Measurements from ENCODE around the gene KIF21A.

The KIF21A gene

DNA sequence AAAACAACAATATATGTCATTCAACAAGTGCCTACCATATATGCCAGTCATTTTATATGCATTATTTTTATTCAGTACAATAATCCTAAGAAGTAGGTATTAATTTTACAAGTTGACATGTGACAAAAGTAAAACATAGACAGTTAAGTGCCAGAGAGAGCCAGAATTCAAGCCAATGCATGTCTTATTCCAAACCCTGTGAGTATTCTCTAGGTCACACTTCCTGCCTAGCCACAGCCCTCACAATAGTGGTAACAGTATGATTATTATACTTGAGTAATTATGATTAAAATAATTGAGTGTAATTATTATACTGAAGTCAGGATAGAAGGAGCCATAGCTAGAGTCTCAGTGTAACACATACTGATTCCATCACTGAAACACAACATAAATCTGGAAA lies 52.2 kb downstream of the KIF21A start:
- Histone ChIP-seq H3K4me1 (ENCODE audit: low read length) (no peaks in the 10 kb centered on the region), H3K27me3 (ENCODE audit: low read depth, low read length) (no peaks in the 10 kb centered on the region), H3K36me3 (replicated peaks; ENCODE audit: low read depth, low read length) (no peaks in the 10 kb centered on the region), H3K4me3 (ENCODE audit: low read length) (no peak overlapping the region), H4K20me1 (ENCODE audit: insufficient read depth, low read length) (no peaks in the 10 kb centered on the region), H3K4me2 (ENCODE audit: low read length) (no peak overlapping the region), H2AFZ (ENCODE audit: low read depth, low read length) (no peak overlapping the region), H3K9ac (ENCODE audit: low read length) (no peak overlapping the region), H3K27ac (ENCODE audit: low read length) (no peak overlapping the region), H3K79me2 (ENCODE audit: low read length) (no peaks in the 10 kb centered on the region), H3K9me3 (ENCODE audit: insufficient read depth, low read length) (no peaks in the 10 kb centered on the region)
- TF ChIP-seq CTCF (IDR thresholded peaks at IDR 0.05; ENCODE audit: low read depth, low read length) = no peak
- TF ChIP-seq EZH2phosphoT487 (IDR thresholded peaks at IDR 0.05; ENCODE audit: low read depth) = no peak

DNA sequence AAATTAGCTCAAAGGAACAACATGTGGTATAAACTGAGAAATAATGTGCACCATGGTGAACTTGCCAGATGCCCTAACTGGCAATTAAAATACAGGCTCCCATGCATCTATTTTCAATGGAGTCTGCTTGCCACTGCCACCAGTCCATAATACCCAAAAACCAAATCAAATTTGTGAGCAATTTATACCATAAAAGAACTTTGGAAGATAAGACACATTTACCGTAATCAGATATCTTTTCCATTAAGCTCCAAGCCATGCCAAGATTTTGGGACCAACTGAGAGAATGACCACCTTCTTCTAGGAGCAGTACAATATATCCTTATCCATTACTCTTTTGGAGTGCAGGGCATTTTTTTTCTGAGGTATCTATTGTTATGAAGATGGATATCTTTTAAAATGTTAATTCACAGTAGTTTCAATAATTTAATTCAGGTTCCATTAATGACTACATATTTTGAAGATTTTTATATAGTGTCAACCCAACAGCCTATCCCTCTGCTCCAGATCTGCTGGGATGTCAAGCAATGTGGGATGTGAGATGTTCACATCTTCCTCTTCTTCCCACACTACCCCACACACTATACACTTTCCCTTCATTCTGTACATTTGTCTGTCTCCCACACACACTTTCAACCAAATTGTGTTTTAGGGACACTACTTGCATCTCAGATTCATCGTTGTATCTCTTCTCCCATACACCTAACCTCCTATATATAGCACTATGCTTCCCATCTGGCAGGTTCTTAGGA lies 53.3 kb downstream of the KIF21A start:
- Histone ChIP-seq H3K4me3 (ENCODE audit: low read length) (no peak overlapping the region), H3K36me3 (replicated peaks; ENCODE audit: low read depth, low read length) (no peaks in the 10 kb centered on the region), H4K20me1 (ENCODE audit: insufficient read depth, low read length) (no peaks in the 10 kb centered on the region), H3K27ac (ENCODE audit: low read length) (no peak overlapping the region), H3K4me1 (ENCODE audit: low read length) (no peaks in the 10 kb centered on the region), H3K4me2 (ENCODE audit: low read length) (no peak overlapping the region), H3K9me3 (ENCODE audit: insufficient read depth, low read length) (no peaks in the 10 kb centered on the region), H3K9ac (ENCODE audit: low read length) (no peak overlapping the region), H3K79me2 (ENCODE audit: low read length) (no peaks in the 10 kb centered on the region), H2AFZ (ENCODE audit: low read depth, low read length) (no peak overlapping the region), H3K27me3 (ENCODE audit: low read depth, low read length) (no peaks in the 10 kb centered on the region)
- TF ChIP-seq CTCF (IDR thresholded peaks at IDR 0.05; ENCODE audit: low read depth, low read length) = no peak
- no peak for TF ChIP-seq EZH2phosphoT487 (IDR thresholded peaks at IDR 0.05; ENCODE audit: low read depth)

DNA sequence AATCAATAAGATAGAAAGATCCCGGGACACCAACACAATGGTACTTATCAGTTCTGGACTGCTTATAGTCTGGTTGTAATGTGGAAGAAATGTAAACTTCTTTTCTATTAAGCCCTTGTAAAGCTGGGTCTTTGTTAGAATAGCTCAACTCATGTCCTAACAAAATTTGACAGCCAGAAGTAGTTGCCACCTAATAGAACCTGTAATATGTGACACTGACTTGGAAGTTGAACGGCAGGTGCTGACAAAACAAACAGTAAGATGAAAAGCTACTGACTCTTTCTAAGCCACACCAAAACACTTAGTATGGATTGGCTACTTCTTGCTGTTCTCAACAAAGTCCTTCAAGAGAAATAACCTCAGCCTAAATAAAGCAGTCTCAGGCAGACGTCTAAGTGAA lies 56.6 kb downstream of the KIF21A start:
- no peak overlapping the region for H3K27ac ChIP-seq (ENCODE audit: low read length)
- no peak overlapping the region for H3K4me3 ChIP-seq (ENCODE audit: low read length)
- no peaks in the 10 kb centered on the region for H3K27me3 ChIP-seq (ENCODE audit: low read depth, low read length)
- no peaks in the 10 kb centered on the region for H3K79me2 ChIP-seq (ENCODE audit: low read length)
- H3K4me2 ChIP-seq (ENCODE audit: low read length) = no peak overlapping the region
- no peak overlapping the region for H3K9ac ChIP-seq (ENCODE audit: low read length)
- H4K20me1 ChIP-seq (ENCODE audit: insufficient read depth, low read length) = no peaks in the 10 kb centered on the region
- H3K9me3 ChIP-seq (ENCODE audit: insufficient read depth, low read length) = no peaks in the 10 kb centered on the region
- TF ChIP-seq EZH2phosphoT487 (IDR thresholded peaks at IDR 0.05; ENCODE audit: low read depth) (no peak), CTCF (IDR thresholded peaks at IDR 0.05; ENCODE audit: low read depth, low read length) (no peak)
- no peak overlapping the region for H2AFZ ChIP-seq (ENCODE audit: low read depth, low read length)
- no peaks in the 10 kb centered on the region for H3K36me3 ChIP-seq (replicated peaks; ENCODE audit: low read depth, low read length)
- H3K4me1 ChIP-seq (ENCODE audit: low read length) = no peaks in the 10 kb centered on the region

DNA sequence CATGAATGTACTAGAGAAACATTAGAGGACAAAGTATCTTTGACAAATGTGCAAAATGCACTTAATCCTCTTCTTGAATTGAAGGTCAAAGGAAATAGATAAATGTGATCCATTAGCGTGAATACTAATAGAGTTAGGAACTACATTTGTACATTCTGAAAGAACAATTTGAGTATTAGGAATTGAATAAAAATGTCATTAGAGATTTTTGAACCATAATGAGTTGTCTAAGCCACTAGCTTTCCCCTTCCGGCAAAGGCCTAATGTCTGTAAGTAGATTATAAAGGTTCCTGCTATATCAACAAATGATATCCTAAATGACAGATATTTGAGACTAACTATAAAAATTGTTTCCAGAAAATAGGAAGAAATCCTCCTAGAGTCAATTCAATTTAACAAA lies 59.8 kb downstream of the KIF21A start:
- H3K9me3 ChIP-seq (ENCODE audit: insufficient read depth, low read length) = no peaks in the 10 kb centered on the region
- no peaks in the 10 kb centered on the region for H4K20me1 ChIP-seq (ENCODE audit: insufficient read depth, low read length)
- H3K4me3 ChIP-seq (ENCODE audit: low read length) = no peak overlapping the region
- H3K27me3 ChIP-seq (ENCODE audit: low read depth, low read length) = no peaks in the 10 kb centered on the region
- no peaks in the 10 kb centered on the region for H3K79me2 ChIP-seq (ENCODE audit: low read length)
- no peaks in the 10 kb centered on the region for H3K4me1 ChIP-seq (ENCODE audit: low read length)
- TF ChIP-seq EZH2phosphoT487 (IDR thresholded peaks at IDR 0.05; ENCODE audit: low read depth) = no peak
- TF ChIP-seq CTCF (IDR thresholded peaks at IDR 0.05; ENCODE audit: low read depth, low read length) = no peak
- H2AFZ ChIP-seq (ENCODE audit: low read depth, low read length) = no peak overlapping the region
- H3K4me2 ChIP-seq (ENCODE audit: low read length) = no peak overlapping the region
- H3K27ac ChIP-seq (ENCODE audit: low read length) = no peak overlapping the region
- H3K36me3 ChIP-seq (replicated peaks; ENCODE audit: low read depth, low read length) = no peaks in the 10 kb centered on the region
- H3K9ac ChIP-seq (ENCODE audit: low read length) = no peak overlapping the region
